HepG2 (cell line): ENCODE results near the gene SNAPC4. TPM values are rescaled to one million over a fixed set of nuclear protein-coding genes. Genes with fewer than 3 reads are reported as not detected.

Experiments
- GABPB1 ChIP-seq: IDR thresholded peaks from 2 replicates; pipeline ENCODE4 v1.6.1; 2016; ENCODE audit warnings: mild to moderate bottlenecking, missing genetic modification reagents, moderate library complexity, missing compliant biosample characterization
- HNRNPH1 ChIP-seq: fragments of 200-400 bp; formaldehyde crosslinking; optimal IDR thresholded peaks from 2 replicates; pipeline ENCODE3; 2017; ENCODE audit warnings: mild to moderate bottlenecking, low read depth, low read length
- MEIS2 ChIP-seq: sonication (generic); formaldehyde crosslinking; IDR thresholded peaks from 2 replicates; pipeline ENCODE4 v1.9.0; 2021; ENCODE audit warnings: mild to moderate bottlenecking, missing genetic modification reagents
- NFIB ChIP-seq: sonication (generic); formaldehyde crosslinking; IDR thresholded peaks from 2 replicates; pipeline ENCODE4 v1.9.0; 2021; ENCODE audit warnings: missing genetic modification reagents, mild to moderate bottlenecking, borderline replicate concordance
- NFIC ChIP-seq: IDR thresholded peaks from 2 replicates; pipeline ENCODE4 v1.6.1; 2012; ENCODE audit warnings: mild to moderate bottlenecking, low read length, inconsistent platforms
- PAX8 ChIP-seq: sonication (generic); formaldehyde crosslinking; IDR thresholded peaks from 2 replicates; pipeline ENCODE4 v1.8.0; 2022; ENCODE audit warnings: mild to moderate bottlenecking, missing genetic modification reagents, borderline replicate concordance
- SRF ChIP-seq: IDR thresholded peaks from 2 replicates; pipeline ENCODE4 v1.6.1; 2011; ENCODE audit warnings: mild to moderate bottlenecking, low read depth, low read length, moderate library complexity
- ZFP90 ChIP-seq: sonication (generic); formaldehyde crosslinking; IDR thresholded peaks from 2 replicates; pipeline ENCODE4 v1.8.0; 2022; ENCODE audit warnings: missing genetic modification reagents, mild to moderate bottlenecking, inconsistent platforms, borderline replicate concordance
- ZFX ChIP-seq: sonication (generic); formaldehyde crosslinking; IDR thresholded peaks from 2 replicates; pipeline ENCODE4 v1.4.0; 2020; ENCODE audit warnings: mild to moderate bottlenecking, low read depth, missing genetic modification reagents, moderate library complexity
- ZNF629 ChIP-seq: sonication (generic); formaldehyde crosslinking; conservative IDR thresholded peaks from 2 replicates; pipeline ENCODE4 v1.5.0; 2020; ENCODE audit warnings: missing genetic modification reagents
- ZNF777 ChIP-seq: sonication (generic); formaldehyde crosslinking; IDR thresholded peaks from 2 replicates; pipeline ENCODE4 v1.4.0; 2020; ENCODE audit warnings: missing genetic modification reagents
- ZNF879 ChIP-seq: sonication (generic); formaldehyde crosslinking; IDR thresholded peaks from 2 replicates; pipeline ENCODE4 v1.8.1; 2023; ENCODE audit warnings: missing genetic modification reagents
- polyA plus RNA-seq, 8 experiments: library from polyadenylated mRNA; depleted of rRNA in 3 of 8; stranded (reverse) in 7 of 8; unstranded in 1 of 8; fragments of >200 nt; fragmentation: Illumina TruSeq in 4 of 8; extraction: Trizol in 4 of 8; gene quantifications; 2 replicates each; pipeline versions ENCODE4 v1.2.1 to v1.2.3, GENCODE V29; 2011 to 2016; ENCODE audit warnings: low read depth in 4 of 8, missing spikeins in 1 of 8, mixed read lengths in 1 of 8; ENCODE audit not compliant: insufficient read depth in 1 of 8
- total RNA-seq, 5 experiments: library from RNA; depleted of rRNA; stranded (reverse); fragments of >200 nt; fragmentation: Illumina TruSeq; extraction: Trizol; gene quantifications; 2 replicates each; pipeline ENCODE4 v1.2.3, GENCODE V29; 2016; ENCODE audit warnings: low read depth in 1 of 5
- TF ChIP-seq, protein P1 (sequence below): sonication (generic); formaldehyde crosslinking; IDR thresholded peaks from 2 replicates; pipeline ENCODE4 v1.4.0; 2020; ENCODE audit warnings: mild to moderate bottlenecking, missing genetic modification reagents, borderline replicate concordance
- TF ChIP-seq, protein P2 (sequence below): sonication (generic); IDR thresholded peaks from 2 replicates; pipeline ENCODE4 v1.6.1; 2016; ENCODE audit warnings: low read depth, borderline replicate concordance
- TF ChIP-seq, protein P3 (sequence below): sonication (generic); formaldehyde crosslinking; IDR thresholded peaks from 2 replicates; pipeline ENCODE4 v1.5.1; 2020; ENCODE audit warnings: mild to moderate bottlenecking, moderate library complexity, missing genetic modification reagents
- TF ChIP-seq, protein P4 (sequence below): IDR thresholded peaks from 2 replicates; pipeline ENCODE4 v1.6.1; 2012; ENCODE audit warnings: inconsistent platforms
- TF ChIP-seq, protein P5 (sequence below): sonication (generic); formaldehyde crosslinking; IDR thresholded peaks from 2 replicates; pipeline ENCODE4 v1.4.0; 2020; ENCODE audit warnings: missing genetic modification reagents

SNAPC4 gene
- total and polyA plus RNA-seq, 2 of the 13 experiments (the other 11 are each of a cell fraction or from before 2014, with no cell fraction given), result 2.0 to 6.0 TPM

DNA sequence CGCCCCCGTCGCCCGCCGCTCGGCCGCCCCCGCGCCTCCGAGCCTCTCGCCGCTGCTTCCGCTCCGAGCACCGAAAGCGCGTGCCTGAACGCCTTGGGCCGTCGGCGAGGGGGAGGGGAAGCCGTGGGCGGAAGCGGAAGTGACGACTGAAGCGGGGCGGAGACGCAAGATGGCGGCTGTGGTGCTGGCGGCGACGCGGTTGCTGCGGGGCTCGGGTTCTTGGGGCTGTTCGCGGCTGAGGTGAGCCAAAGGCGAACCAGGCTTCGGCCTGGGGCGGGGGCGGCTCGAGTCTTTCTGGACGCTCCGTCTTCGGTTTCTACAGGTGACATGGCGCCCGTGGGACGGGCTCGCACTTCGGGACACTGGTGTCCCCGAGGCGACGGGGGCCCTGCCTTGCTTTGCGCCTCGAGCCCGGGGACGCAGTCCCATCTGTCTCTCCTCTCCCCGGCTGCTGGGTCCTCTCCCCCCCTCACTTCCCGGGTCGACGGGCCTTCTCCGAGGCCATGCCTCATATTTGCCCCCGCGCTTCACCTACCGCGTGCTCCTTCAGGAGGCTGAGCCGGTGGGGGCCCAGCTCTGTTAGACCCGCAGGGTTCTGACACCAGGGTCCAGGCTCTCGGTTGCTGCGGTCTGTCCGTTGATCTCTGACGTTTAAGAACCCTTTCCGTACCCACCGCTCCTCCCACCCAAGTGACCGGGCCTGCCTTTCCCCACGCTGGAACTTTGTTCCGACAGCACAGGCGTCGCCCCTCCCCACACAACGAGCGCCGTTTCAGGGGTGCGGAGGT, 10.7 kb upstream of the SNAPC4 start, which contains the start of the genes ENTR1 and PMPCA (continued):
- TF ChIP-seq, protein P1, sequence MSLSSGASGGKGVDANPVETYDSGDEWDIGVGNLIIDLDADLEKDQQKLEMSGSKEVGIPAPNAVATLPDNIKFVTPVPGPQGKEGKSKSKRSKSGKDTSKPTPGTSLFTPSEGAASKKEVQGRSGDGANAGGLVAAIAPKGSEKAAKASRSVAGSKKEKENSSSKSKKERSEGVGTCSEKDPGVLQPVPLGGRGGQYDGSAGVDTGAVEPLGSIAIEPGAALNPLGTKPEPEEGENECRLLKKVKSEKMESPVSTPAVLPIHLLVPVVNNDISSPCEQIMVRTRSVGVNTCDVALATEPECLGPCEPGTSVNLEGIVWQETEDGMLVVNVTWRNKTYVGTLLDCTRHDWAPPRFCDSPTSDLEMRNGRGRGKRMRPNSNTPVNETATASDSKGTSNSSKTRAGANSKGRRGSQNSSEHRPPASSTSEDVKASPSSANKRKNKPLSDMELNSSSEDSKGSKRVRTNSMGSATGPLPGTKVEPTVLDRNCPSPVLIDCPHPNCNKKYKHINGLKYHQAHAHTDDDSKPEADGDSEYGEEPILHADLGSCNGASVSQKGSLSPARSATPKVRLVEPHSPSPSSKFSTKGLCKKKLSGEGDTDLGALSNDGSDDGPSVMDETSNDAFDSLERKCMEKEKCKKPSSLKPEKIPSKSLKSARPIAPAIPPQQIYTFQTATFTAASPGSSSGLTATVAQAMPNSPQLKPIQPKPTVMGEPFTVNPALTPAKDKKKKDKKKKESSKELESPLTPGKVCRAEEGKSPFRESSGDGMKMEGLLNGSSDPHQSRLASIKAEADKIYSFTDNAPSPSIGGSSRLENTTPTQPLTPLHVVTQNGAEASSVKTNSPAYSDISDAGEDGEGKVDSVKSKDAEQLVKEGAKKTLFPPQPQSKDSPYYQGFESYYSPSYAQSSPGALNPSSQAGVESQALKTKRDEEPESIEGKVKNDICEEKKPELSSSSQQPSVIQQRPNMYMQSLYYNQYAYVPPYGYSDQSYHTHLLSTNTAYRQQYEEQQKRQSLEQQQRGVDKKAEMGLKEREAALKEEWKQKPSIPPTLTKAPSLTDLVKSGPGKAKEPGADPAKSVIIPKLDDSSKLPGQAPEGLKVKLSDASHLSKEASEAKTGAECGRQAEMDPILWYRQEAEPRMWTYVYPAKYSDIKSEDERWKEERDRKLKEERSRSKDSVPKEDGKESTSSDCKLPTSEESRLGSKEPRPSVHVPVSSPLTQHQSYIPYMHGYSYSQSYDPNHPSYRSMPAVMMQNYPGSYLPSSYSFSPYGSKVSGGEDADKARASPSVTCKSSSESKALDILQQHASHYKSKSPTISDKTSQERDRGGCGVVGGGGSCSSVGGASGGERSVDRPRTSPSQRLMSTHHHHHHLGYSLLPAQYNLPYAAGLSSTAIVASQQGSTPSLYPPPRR (CRISPR knock-in tag), result 0 out of 2 replicates have a peak, but pooled peaks have one; percentile 19
- TF ChIP-seq MEIS2 (no peak), ZNF777 (peak; percentile 84), GABPB1 (CRISPR knock-in tag) (peak; percentile 97), PAX8 (no peak), ZNF879 (CRISPR knock-in tag) (no peak), ZNF629 (CRISPR knock-in tag) (0 out of 2 replicates have a peak, but pooled peaks have one; percentile 18), ZFX (CRISPR knock-in tag) (peak; percentile 85), ZFP90 (CRISPR knock-in tag) (no peak), HNRNPH1 (no peak), NFIC (no peak), NFIB (no peak), SRF (no peak)
- TF ChIP-seq, protein P2, sequence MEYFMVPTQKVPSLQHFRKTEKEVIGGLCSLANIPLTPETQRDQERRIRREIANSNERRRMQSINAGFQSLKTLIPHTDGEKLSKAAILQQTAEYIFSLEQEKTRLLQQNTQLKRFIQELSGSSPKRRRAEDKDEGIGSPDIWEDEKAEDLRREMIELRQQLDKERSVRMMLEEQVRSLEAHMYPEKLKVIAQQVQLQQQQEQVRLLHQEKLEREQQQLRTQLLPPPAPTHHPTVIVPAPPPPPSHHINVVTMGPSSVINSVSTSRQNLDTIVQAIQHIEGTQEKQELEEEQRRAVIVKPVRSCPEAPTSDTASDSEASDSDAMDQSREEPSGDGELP, result no peak
- TF ChIP-seq, protein P3, sequence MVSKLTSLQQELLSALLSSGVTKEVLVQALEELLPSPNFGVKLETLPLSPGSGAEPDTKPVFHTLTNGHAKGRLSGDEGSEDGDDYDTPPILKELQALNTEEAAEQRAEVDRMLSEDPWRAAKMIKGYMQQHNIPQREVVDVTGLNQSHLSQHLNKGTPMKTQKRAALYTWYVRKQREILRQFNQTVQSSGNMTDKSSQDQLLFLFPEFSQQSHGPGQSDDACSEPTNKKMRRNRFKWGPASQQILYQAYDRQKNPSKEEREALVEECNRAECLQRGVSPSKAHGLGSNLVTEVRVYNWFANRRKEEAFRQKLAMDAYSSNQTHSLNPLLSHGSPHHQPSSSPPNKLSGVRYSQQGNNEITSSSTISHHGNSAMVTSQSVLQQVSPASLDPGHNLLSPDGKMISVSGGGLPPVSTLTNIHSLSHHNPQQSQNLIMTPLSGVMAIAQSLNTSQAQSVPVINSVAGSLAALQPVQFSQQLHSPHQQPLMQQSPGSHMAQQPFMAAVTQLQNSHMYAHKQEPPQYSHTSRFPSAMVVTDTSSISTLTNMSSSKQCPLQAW (CRISPR knock-in tag), result no peak
- TF ChIP-seq, protein P4, sequence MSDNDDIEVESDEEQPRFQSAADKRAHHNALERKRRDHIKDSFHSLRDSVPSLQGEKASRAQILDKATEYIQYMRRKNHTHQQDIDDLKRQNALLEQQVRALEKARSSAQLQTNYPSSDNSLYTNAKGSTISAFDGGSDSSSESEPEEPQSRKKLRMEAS, result peak; percentile 90
- TF ChIP-seq, protein P5, sequence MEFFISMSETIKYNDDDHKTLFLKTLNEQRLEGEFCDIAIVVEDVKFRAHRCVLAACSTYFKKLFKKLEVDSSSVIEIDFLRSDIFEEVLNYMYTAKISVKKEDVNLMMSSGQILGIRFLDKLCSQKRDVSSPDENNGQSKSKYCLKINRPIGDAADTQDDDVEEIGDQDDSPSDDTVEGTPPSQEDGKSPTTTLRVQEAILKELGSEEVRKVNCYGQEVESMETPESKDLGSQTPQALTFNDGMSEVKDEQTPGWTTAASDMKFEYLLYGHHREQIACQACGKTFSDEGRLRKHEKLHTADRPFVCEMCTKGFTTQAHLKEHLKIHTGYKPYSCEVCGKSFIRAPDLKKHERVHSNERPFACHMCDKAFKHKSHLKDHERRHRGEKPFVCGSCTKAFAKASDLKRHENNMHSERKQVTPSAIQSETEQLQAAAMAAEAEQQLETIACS (CRISPR knock-in tag), result peak; percentile 79
